Measurements from ENCODE around the gene MEF2D.

GRCh38 chr1:156492591-156493080, 7.9 kb downstream of the MEF2D start:
- TF ChIP-seq CTCF (IDR thresholded peaks at IDR 0.05) (no peak), POLR2A (IDR thresholded peaks at IDR 0.05) (no peak)
